ENCODE results near the gene TCF7L1. TPM values are rescaled to one million over a fixed set of nuclear protein-coding genes. Genes with fewer than 3 reads are reported as not detected.

The TCF7L1 gene
- total and polyA plus RNA-seq, 9 of the 15 experiments (the other 6 are each of a cell fraction or from before 2014, with no cell fraction given): 0.03 to 0.11 (median 0.07) TPM; not detected in 5

GRCh38 chr2:85191157-85191556 lies 58.0 kb downstream of the TCF7L1 start:
- H3K4me1 ChIP-seq (replicated peaks in 1 of 2; ENCODE audit: control insufficient read depth in 2 of 2, insufficient read depth in 2 of 2, low read length in 2 of 2): no peaks in the 10 kb centered on the region
- peaks cover 0 to 29% of the 10 kb centered on the region in 2 experiments; a peak in 2 of 5 replicates for H3K27me3 ChIP-seq (ENCODE audit: control insufficient read depth in 2 of 2, insufficient read depth in 2 of 2, low read length in 2 of 2)
- ChIA-PET CTCF (ENCODE audit: low intra/inter-chr PET ratio) (no interaction called here), POLR2A (interaction anchor here (0.6 to 0.8 kb wide), 2 partner anchors 29 to 1864 kb away, joined by 3 read pairs; no protein-coding TSS in a partner anchor)
- 0% methylated on average over 2 of the region's 2 CpGs for WGBS (ENCODE audit: insufficient coverage, low coverage, missing lambda C conversion rate)
- H3K9ac ChIP-seq (ENCODE audit: insufficient read depth in 1 of 2, low read depth in 2 of 2, low read length in 2 of 2): no peak overlapping the region
- no peak overlapping the region for H3K4me2 ChIP-seq (ENCODE audit: insufficient read depth, low read length)
- H3K9me1 ChIP-seq (ENCODE audit: control insufficient read depth, insufficient read depth, low read length): no peaks in the 10 kb centered on the region
- no peak overlapping the region for H3K27ac ChIP-seq (ENCODE audit: extremely low read depth, low read depth, low read length)
- H3K79me2 ChIP-seq (ENCODE audit: control insufficient read depth, insufficient read depth, low read length): no peaks in the 10 kb centered on the region
- no peaks in the 10 kb centered on the region; the same call in 1 of the 2 replicates for H3K9me3 ChIP-seq (replicated peaks; ENCODE audit: control insufficient read depth, insufficient read depth, low read depth, low read length)
- no peaks in the 10 kb centered on the region for H3K36me3 ChIP-seq (ENCODE audit: control insufficient read depth, insufficient read depth, low read length)
- no peak for DNase-seq (ENCODE audit: extremely low read depth in 1 of 4, low spot score in 3 of 4)
- no peak overlapping the region for H2AFZ ChIP-seq (ENCODE audit: low read depth, low read length)
- no peaks in the 10 kb centered on the region for H4K20me1 ChIP-seq (replicated peaks; ENCODE audit: control insufficient read depth, insufficient read depth, low read length)
- intact Hi-C loops (cut with micrococcal nuclease) (no loop called here), in situ Hi-C loops (cut with MboI) (no loop called here)
- FAIRE-seq: no peak
- BruUV-seq (replicated peaks): no TSS peak
- no peak overlapping the region for H3K4me3 ChIP-seq
- ATAC-seq: no peak
- TF ChIP-seq MGA (IDR thresholded peaks at IDR 0.05): no peak
- no peak for TF ChIP-seq GTF3C2 (IDR thresholded peaks at IDR 0.05; ENCODE audit: borderline replicate concordance, extremely low read depth, insufficient read length)
- TF ChIP-seq PBX2 (CRISPR knock-in tag; IDR thresholded peaks at IDR 0.05; ENCODE audit: low read depth): no peak
- TF ChIP-seq PBX2 (tag; conservative IDR thresholded peaks at IDR 0.05; ENCODE audit: low read depth): no peak

All from K562 (cell line).